ENCODE measurements around the gene ANP32E.
A peak's percentile ranks its signal among the peaks of the same experiment; 100 is the strongest.
"Not testable (repeated sequence)": the region's sequence is repeated elsewhere in the genome, so short reads cannot be mapped to it uniquely, and the experiment has no call there.

ANP32E gene

GRCh38 chr1:150212070-150212469 is 23.8 kb downstream of the ANP32E start:
- no peak for DNase-seq (ENCODE audit: low spot score)

- DNase-seq (ENCODE audit: low spot score), result no peak
These were observed 25.2 kb downstream of the ANP32E start for GRCh38 chr1:150210706-150211105.

- DNase-seq (ENCODE audit: low spot score), result no peak
These were observed 25.8 kb downstream of the ANP32E start for GRCh38 chr1:150210091-150210490.

GRCh38 chr1:150208460-150208859 is 27.5 kb downstream of the ANP32E start:
- DNase-seq (ENCODE audit: low spot score), result not testable (repeated sequence)

GRCh38 chr1:150207281-150207971 is 28.5 kb downstream of the ANP32E start:
- DNase-seq (ENCODE audit: low spot score), result no peak

- no peak for DNase-seq (ENCODE audit: low spot score)
These were observed 39.5 kb downstream of the ANP32E start for GRCh38 chr1:150196417-150196816.

GRCh38 chr1:150194381-150195031 is 41.4 kb downstream of the ANP32E start:
- no peak for DNase-seq (ENCODE audit: low spot score)

GRCh38 chr1:150192012-150192411 is 43.9 kb downstream of the ANP32E start:
- no peak for DNase-seq (ENCODE audit: low spot score)

- DNase-seq (ENCODE audit: low spot score), result no peak
These were observed 48.4 kb downstream of the ANP32E start for GRCh38 chr1:150187560-150187931.

GRCh38 chr1:150186789-150187559 is 48.9 kb downstream of the ANP32E start:
- peak; percentile 46 for DNase-seq (ENCODE audit: low spot score)

GRCh38 chr1:150186438-150186788 is 49.5 kb downstream of the ANP32E start:
- DNase-seq (ENCODE audit: low spot score), result not testable (repeated sequence)

GRCh38 chr1:150185481-150185880 is 50.4 kb downstream of the ANP32E start:
- DNase-seq (ENCODE audit: low spot score), result no peak

GRCh38 chr1:150183061-150183460 is 52.9 kb downstream of the ANP32E start:
- DNase-seq (ENCODE audit: low spot score), result no peak

GRCh38 chr1:150182247-150182646 is 53.7 kb downstream of the ANP32E start:
- no peak for DNase-seq (ENCODE audit: low spot score)

- no peak for DNase-seq (ENCODE audit: low spot score)
These were observed 55.4 kb downstream of the ANP32E start for GRCh38 chr1:150180474-150180873.

GRCh38 chr1:150179867-150180266 is 56.0 kb downstream of the ANP32E start:
- no peak for DNase-seq (ENCODE audit: low spot score)

- DNase-seq (ENCODE audit: low spot score), result no peak
These were observed 57.4 kb downstream of the ANP32E start for GRCh38 chr1:150178548-150178947.

- DNase-seq (ENCODE audit: low spot score), result no peak
These were observed 59.3 kb downstream of the ANP32E start for GRCh38 chr1:150176593-150176992.

GRCh38 chr1:150173141-150173585 is 62.7 kb downstream of the ANP32E start:
- no peak for DNase-seq (ENCODE audit: low spot score)

- DNase-seq (ENCODE audit: low spot score), result no peak
These were observed 64.1 kb downstream of the ANP32E start for GRCh38 chr1:150171801-150172200.

GRCh38 chr1:150168960-150169601 is 66.8 kb downstream of the ANP32E start:
- peak; percentile 46 for DNase-seq (ENCODE audit: low spot score)
